Ishikawa (cell line): ENCODE results near the gene SMYD3.

ENCODE experiments used
- CREB1 ChIP-seq: IDR thresholded peaks from 2 replicates; pipeline ENCODE4 v1.6.1; 2012; ENCODE audit warnings: low read depth
- EGR1 ChIP-seq: IDR thresholded peaks from 2 replicates; pipeline ENCODE4 v1.6.1; 2012
- EP300 ChIP-seq: IDR thresholded peaks from 2 replicates; pipeline ENCODE4 v1.6.1; 2012; ENCODE audit warnings: borderline replicate concordance
- MAX ChIP-seq: IDR thresholded peaks from 2 replicates; pipeline ENCODE4 v1.6.1; 2012
- REST ChIP-seq: IDR thresholded peaks from 2 replicates; pipeline ENCODE4 v1.6.1; 2012; ENCODE audit warnings: low read depth, mild to moderate bottlenecking
- YY1 ChIP-seq: IDR thresholded peaks from 2 replicates; pipeline ENCODE4 v1.6.1; 2012; ENCODE audit warnings: low read depth

GRCh38 chr1:246506674-246507481, at the start of gene SMYD3:
- TF ChIP-seq YY1 = 0 out of 2 replicates have a peak, but pooled peaks have one; percentile 5
- no peak for TF ChIP-seq CREB1
- peak; percentile 8; the same call in 1 of the 2 replicates for TF ChIP-seq EGR1
- no peak for TF ChIP-seq REST
- TF ChIP-seq MAX = peak; percentile 75
- TF ChIP-seq EP300 = no peak
